ENCODE data around the gene GTSE1. TPM values are rescaled to one million over a fixed set of nuclear protein-coding genes. Genes with fewer than 3 reads are reported as not detected.

The GTSE1 gene
- total RNA-seq, 2 experiments from 2014 or later, result 91.9 to 101 TPM

DNA sequence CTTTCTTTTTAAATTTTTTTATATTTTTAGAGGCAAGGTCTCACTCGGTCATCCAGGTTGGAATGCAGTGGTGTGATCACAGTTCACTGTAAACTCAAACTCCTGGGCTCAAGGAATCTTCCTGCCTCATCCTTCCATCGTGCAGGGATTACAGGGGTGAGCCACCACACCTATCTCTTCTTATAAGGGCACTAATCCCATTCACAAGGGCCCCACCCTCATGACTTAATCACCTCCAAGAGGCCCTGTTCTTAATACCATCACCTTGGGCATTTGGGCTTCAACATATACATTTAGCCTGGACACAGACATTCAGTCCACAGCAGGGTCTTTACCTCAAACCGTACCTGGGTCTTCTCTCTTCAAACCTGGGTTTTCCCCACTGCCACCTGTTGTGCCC is 4.5 kb upstream of the GTSE1 start:
- no peak for DNase-seq
- no peak for ATAC-seq
- Mint-ChIP-seq H3K4me3 (no peak overlapping the region), H3K9me3 (ENCODE audit: low read depth) (peaks cover 2% of the 10 kb centered on the region), H3K27ac (no peak overlapping the region), H3K36me3 (peaks cover 37% of the 10 kb centered on the region), H3K27me3 (no peaks in the 10 kb centered on the region), H3K4me1 (peaks cover 69% of the 10 kb centered on the region)
- CTCF ChIA-PET, result no interaction called here

DNA sequence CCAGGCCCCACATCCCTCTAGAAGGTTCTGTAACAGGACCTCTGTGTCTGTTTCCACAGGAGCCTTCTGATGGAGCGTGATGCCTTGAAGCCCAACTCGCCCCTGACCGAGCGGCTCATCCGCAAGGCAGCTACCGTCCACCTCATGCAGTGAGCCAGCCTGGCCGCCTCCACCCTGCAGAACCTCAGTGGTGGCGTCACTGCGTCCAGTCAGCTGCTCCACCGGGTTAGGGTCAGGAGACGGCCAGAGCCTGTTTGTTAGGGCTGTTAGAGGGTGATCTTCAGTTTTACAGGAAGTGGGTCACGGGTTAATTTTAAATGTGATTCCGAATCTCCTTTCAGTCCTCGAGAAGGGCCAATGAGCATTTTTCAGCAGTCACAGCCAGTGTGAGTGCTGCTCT is 3.9 kb upstream of the GTSE1 start:
- ATAC-seq (no peak), DNase-seq (no peak)
- Mint-ChIP-seq H3K27ac (peak overlapping the region; percentile 66), H3K4me3 (no peak overlapping the region), H3K4me1 (peaks cover 69% of the 10 kb centered on the region), H3K9me3 (ENCODE audit: low read depth) (peaks cover 2% of the 10 kb centered on the region), H3K36me3 (peaks cover 36% of the 10 kb centered on the region), H3K27me3 (no peaks in the 10 kb centered on the region)
- CTCF ChIA-PET, result no interaction called here

- Mint-ChIP-seq H3K36me3 (peaks cover 37% of the 10 kb centered on the region), H3K9me3 (ENCODE audit: low read depth) (peaks cover 2% of the 10 kb centered on the region), H3K27ac (peak overlapping the region; percentile 66), H3K4me3 (no peak overlapping the region), H3K27me3 (no peaks in the 10 kb centered on the region), H3K4me1 (peaks cover 67% of the 10 kb centered on the region)
- ATAC-seq, result no peak
- CTCF ChIA-PET, result no interaction called here
- no peak for DNase-seq
Measured at GRCh38 chr22:46293577-46294260, 3.0 kb upstream of the GTSE1 start.

GRCh38 chr22:46294784-46295183 is 1.9 kb upstream of the GTSE1 start:
- DNase-seq (no peak), ATAC-seq (no peak)
- CTCF ChIA-PET, result interaction anchor here (2.8 to 2.9 kb wide), 2 partner anchors 45 to 289 kb away, joined by 10 to 17 read pairs; partner anchors contain the start of gene CDPF1
- peaks cover 46% of the 10 kb centered on the region for H3K36me3 Mint-ChIP-seq
- H3K4me1 Mint-ChIP-seq, result peaks cover 69% of the 10 kb centered on the region
- H3K27ac Mint-ChIP-seq, result peak overlapping the region; percentile 97
- no peaks in the 10 kb centered on the region for H3K27me3 Mint-ChIP-seq
- H3K4me3 Mint-ChIP-seq, result peak overlapping the region; percentile 95
- H3K9me3 Mint-ChIP-seq (ENCODE audit: low read depth), result peaks cover 2% of the 10 kb centered on the region

- H3K27me3 Mint-ChIP-seq, result no peaks in the 10 kb centered on the region
- CTCF ChIA-PET, result interaction anchor here (1.1 to 2.9 kb wide), 6 partner anchors 10 to 289 kb away, joined by 3 to 19 read pairs (median 8); partner anchors contain the start of gene CDPF1
- peaks cover 45% of the 10 kb centered on the region for H3K36me3 Mint-ChIP-seq
- peak overlapping the region; percentile 95 for H3K4me3 Mint-ChIP-seq
- no peak for DNase-seq
- peak overlapping the region; percentile 97 for H3K27ac Mint-ChIP-seq
- H3K4me1 Mint-ChIP-seq, result peaks cover 64% of the 10 kb centered on the region
- no peak for ATAC-seq
- H3K9me3 Mint-ChIP-seq (ENCODE audit: low read depth), result peaks cover 2% of the 10 kb centered on the region
Measured at GRCh38 chr22:46295277-46295971, 1.2 kb upstream of the GTSE1 start.

- ATAC-seq, result peak; percentile 13
- Mint-ChIP-seq H3K4me3 (peak overlapping the region; percentile 95), H3K4me1 (peaks cover 71% of the 10 kb centered on the region), H3K27me3 (no peaks in the 10 kb centered on the region), H3K36me3 (peaks cover 43% of the 10 kb centered on the region), H3K27ac (peak overlapping the region; percentile 41), H3K9me3 (ENCODE audit: low read depth) (peaks cover under 1% of the 10 kb centered on the region)
- peak; percentile 53 for DNase-seq
- CTCF ChIA-PET, result interaction anchor here (0.9 to 2.9 kb wide), 6 partner anchors 10 to 291 kb away, joined by 3 to 19 read pairs (median 7); partner anchors contain the start of gene CDPF1
Measured at GRCh38 chr22:46297151-46297812, 612 bp downstream of the GTSE1 start.

GRCh38 chr22:46299101-46299500 is 2.4 kb downstream of the GTSE1 start:
- no peaks in the 10 kb centered on the region for H3K27me3 Mint-ChIP-seq

DNA sequence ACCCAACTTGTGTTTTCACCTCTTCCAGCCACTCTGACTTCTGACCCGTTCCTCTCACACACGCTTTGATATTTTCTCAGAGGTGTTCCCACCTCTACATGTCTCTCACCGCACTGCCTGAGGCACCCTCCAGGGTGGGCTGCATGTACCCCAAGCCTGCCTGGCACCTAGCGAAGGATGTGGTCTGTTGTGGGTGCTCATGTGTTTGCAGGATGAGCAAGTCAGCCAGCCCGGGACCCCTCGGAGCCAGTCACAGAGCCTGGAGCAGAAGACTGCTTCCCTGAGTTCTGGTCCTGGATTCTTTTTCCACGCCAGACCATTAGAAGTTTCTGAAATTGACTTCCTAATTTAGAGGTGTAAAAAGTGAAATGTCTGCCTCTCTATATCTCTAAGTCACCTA is 3.8 kb downstream of the GTSE1 start:
- Mint-ChIP-seq H3K4me3 (no peak overlapping the region), H3K27ac (no peak overlapping the region), H3K9me3 (ENCODE audit: low read depth) (no peaks in the 10 kb centered on the region), H3K27me3 (no peaks in the 10 kb centered on the region), H3K36me3 (peaks cover 51% of the 10 kb centered on the region), H3K4me1 (peaks cover 65% of the 10 kb centered on the region)
- CTCF ChIA-PET, result interaction anchor here (1.0 to 1.9 kb wide), 2 partner anchors 50 to 184 kb away, joined by 3 to 4 read pairs; partner anchors contain the start of gene CDPF1
- no peak for ATAC-seq
- no peak for DNase-seq

More at GRCh38 chr22:46299101-46299500, 2.4 kb downstream of the GTSE1 start:
- Mint-ChIP-seq H3K27ac (no peak overlapping the region), H3K9me3 (ENCODE audit: low read depth) (no peaks in the 10 kb centered on the region), H3K4me3 (peak overlapping the region; percentile 95), H3K4me1 (peaks cover 68% of the 10 kb centered on the region), H3K36me3 (peaks cover 44% of the 10 kb centered on the region)
- CTCF ChIA-PET, result interaction anchor here (1.2 to 1.9 kb wide), 3 partner anchors 31 to 293 kb away, joined by 4 to 5 read pairs (median 4); partner anchors contain the start of gene TTC38
- ATAC-seq (no peak), DNase-seq (no peak)

DNA sequence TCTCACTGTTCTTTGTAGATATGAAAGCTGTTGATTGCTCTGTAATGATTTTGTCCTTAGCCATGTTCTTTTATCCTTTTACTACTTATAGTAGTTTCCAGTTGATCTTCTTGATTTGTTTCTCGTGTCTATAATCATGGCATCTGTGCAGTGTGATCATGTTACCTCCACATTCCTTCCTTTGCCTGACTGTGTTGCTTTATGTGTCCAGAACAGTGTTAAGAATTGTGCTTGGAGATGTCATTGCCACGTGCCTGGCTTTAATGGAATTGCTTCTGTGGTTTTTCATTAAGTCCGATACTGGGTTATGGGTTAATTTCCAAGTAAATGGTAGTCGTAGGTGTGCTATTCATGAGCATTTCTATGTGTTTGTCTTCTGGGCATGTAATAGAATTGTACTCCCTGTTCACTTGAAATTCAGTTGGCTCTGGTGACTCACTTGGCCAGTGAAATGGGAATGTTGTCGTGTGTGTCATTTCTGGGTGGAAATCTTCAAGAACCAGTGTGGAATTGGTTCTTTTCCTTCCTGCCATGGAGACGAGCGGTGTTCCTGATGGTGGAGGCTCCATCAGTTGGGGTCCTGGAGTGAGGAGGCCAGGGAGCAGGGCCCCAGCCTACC is 6.8 kb downstream of the GTSE1 start:
- CTCF ChIA-PET, result interaction anchor here (1.1 kb wide), 1 partner anchor 64 kb away, joined by 3 read pairs; no protein-coding TSS in a partner anchor
- Mint-ChIP-seq H3K4me3 (no peak overlapping the region), H3K36me3 (peaks cover 61% of the 10 kb centered on the region), H3K27me3 (no peaks in the 10 kb centered on the region), H3K4me1 (peaks cover 51% of the 10 kb centered on the region), H3K9me3 (ENCODE audit: low read depth) (no peaks in the 10 kb centered on the region), H3K27ac (no peak overlapping the region)
- DNase-seq (no peak), ATAC-seq (no peak)

- CTCF ChIA-PET, result interaction anchor here (1.3 kb wide), 1 partner anchor 302 kb away, joined by 3 read pairs; no protein-coding TSS in a partner anchor
Measured at GRCh38 chr22:46308283-46308988, 11.8 kb downstream of the GTSE1 start.

DNA sequence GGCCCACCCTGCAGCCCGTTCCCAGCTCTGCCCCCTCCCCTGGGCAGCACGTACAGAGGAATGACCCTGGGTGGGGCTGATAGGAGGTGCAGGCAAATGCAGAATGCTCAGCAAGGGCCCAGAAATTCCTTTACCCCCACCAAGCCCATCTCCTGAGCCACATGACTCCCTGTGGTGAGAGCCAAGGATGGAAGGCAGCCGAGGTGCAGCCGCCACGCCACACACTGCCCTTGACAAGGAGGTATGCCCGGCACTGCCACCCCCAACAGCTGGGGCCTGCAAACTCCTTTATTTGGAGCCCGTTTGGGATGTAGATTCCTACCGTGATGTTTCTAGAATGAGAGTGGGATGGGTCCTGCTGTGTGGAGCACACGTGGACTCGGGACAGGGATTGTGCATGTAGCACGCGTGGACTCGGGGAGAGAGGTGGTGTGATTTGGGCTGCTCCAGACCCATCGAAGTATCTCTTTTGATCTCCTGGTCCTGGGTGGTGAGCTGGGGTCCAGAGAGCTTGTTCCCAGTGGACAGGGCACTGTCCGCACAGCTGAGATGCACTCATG is 12.9 kb downstream of the GTSE1 start:
- no peak for ATAC-seq

More at GRCh38 chr22:46308283-46308988, 11.8 kb downstream of the GTSE1 start:
- Mint-ChIP-seq H3K27me3 (no peaks in the 10 kb centered on the region), H3K27ac (no peak overlapping the region), H3K4me3 (no peak overlapping the region), H3K4me1 (peaks cover 22% of the 10 kb centered on the region), H3K36me3 (peaks cover 50% of the 10 kb centered on the region), H3K9me3 (ENCODE audit: low read depth) (no peaks in the 10 kb centered on the region)
- ATAC-seq (no peak), DNase-seq (no peak)

DNA sequence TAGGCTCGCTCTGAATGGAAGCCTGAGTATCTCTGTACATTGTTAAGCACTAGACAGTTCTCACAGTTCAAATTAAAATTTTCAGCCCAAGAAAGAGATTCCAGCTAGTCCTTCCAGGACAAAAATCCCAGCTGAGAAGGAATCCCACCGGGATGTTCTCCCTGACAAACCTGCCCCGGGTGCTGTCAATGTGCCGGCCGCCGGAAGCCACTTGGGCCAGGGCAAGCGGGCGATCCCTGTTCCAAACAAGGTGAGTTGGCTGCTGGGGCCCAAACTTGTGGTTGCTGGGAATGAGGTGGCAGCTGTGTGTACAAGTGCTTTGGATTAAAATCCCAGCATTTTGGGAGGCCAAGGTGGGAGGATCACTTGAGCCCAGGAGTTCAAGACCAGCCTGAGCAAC is 15.4 kb downstream of the GTSE1 start:
- H3K27me3 Mint-ChIP-seq, result no peaks in the 10 kb centered on the region
- CTCF ChIA-PET, result interaction anchor here (0.7 to 1.9 kb wide), 5 partner anchors 179 to 305 kb away, joined by 3 to 10 read pairs (median 7); no protein-coding TSS in a partner anchor

More for the DNA sequence above, 12.9 kb downstream of the GTSE1 start:
- CTCF ChIA-PET, result interaction anchor here (1.3 kb wide), 1 partner anchor 303 kb away, joined by 3 read pairs; no protein-coding TSS in a partner anchor
- Mint-ChIP-seq H3K9me3 (ENCODE audit: low read depth) (no peaks in the 10 kb centered on the region), H3K27ac (no peak overlapping the region), H3K36me3 (peaks cover 45% of the 10 kb centered on the region), H3K4me1 (peaks cover 11% of the 10 kb centered on the region), H3K27me3 (no peaks in the 10 kb centered on the region), H3K4me3 (no peak overlapping the region)
- no peak for DNase-seq

More for the DNA sequence above, 15.4 kb downstream of the GTSE1 start:
- Mint-ChIP-seq H3K36me3 (peaks cover 46% of the 10 kb centered on the region), H3K9me3 (ENCODE audit: low read depth) (no peaks in the 10 kb centered on the region), H3K4me3 (no peak overlapping the region), H3K27ac (no peak overlapping the region), H3K4me1 (peaks cover 5% of the 10 kb centered on the region)
- ATAC-seq, result no peak
- DNase-seq, result no peak
